GM21737 (cell line): ENCODE measurements around the gene MYADM.
A peak's percentile ranks its signal among the peaks of the same experiment; 100 is the strongest.
"Not testable (repeated sequence)": the region's sequence is repeated elsewhere in the genome, so short reads cannot be mapped to it uniquely, and the experiment has no call there.

Experiments used
- ATAC-seq: cut with Tn5 transposase; IDR thresholded peaks from one replicate; pipeline ENCODE4 v1.9.1; 2021; ENCODE audit warnings: mild to moderate bottlenecking, moderate library complexity; ENCODE audit not compliant: unreplicated experiment

The MYADM gene

DNA sequence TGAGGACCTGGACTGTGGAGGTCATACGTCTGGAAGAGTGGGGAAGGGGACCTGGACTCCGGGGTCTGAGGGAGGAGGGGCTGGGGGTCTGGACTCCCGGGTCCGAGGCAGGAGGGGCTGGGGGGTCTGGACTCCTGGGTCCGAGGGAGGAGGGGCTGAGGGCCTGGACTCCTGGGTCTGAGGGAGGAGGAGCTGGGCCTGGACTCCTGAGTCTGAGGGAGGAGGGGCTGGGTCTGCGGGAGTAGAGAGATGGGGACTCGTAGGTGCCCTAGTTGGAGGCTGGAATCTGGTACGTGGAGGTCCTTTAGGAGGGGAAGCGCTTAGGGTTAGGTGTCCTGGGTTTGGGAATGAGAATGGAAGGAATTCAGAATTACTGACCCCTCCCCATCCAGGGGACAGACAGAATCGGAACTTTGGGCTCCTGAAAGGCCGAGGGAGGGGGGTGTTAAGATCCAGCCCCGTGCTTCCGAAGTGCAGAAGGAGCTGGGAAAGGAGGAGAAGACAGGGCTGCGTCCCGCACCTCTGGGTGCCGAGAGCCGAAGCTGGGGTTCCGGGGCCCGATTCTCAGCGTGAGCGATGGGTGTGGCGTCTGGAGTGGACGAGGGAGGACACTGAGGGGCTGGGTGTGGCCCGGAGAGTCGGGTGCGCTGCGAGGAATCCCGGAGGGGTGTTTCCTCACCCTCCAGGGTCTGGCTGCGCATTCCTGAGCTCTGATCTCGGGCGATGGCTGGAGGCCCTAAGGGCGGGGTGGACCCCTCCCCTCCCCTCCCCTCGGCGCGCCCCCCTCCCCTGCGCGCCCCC, 608 bp downstream of the MYADM start:
- ATAC-seq: no peak

- peak; percentile 29 for ATAC-seq
These were observed 1.5 kb downstream of the MYADM start for GRCh38 chr19:53868892-53869804.

DNA sequence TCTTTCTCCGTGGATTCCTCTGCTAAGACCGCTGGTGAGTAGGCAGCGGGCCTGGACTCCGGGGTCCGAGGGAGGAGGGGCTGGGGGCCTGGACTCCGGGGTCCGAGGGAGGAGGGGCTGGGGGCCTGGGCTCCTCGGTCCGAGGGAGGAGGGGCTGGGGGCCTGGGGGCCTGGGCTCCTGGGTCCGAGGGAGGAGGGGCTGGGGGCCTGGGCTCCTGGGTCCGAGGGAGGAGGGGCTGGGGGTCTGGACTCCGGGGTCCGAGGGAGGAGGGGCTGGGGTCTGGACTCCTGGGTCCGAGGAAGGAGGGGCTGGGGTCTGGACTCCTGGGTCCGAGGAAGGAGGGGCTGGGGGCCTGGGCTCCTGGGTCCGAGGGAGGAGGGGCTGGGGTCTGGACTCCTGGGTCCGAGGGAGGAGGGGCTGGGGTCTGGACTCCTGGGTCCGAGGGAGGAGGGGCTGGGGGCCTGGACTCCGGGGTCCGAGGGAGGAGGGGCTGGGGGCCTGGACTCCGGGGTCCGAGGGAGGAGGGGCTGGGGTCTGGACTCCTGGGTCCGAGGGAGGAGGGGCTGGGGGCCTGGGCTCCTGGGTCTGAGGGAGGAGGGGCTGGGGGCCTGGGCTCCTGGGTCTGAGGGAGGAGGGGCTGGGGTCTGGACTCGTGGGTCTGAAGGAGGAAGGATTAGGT, 2.3 kb downstream of the MYADM start:
- not testable (repeated sequence) for ATAC-seq

GRCh38 chr19:53870485-53870844, 2.8 kb downstream of the MYADM start:
- ATAC-seq: no peak

GRCh38 chr19:53871454-53871853, 3.8 kb downstream of the MYADM start:
- ATAC-seq: no peak

DNA sequence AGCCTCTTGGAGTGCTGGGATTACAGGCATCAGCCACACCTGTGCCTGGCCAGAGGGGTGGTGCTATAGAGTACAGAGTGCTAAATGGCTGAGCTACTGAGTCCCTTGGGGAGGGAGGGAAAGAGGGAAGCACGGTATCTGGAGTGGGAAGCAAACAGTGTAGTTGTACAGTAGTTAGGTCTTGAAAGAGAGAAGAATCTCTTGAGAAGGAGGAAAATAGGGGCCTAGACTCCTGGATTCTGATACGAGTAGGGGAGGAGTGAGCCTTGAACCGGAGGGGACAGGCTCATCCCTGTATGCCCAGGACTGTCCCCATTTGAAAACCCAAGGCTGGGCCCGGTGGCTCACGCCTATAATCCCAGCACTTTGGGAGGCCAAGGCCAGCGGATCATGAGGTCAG, 5.1 kb downstream of the MYADM start:
- ATAC-seq: no peak

- ATAC-seq: no peak
These were observed 6.3 kb downstream of the MYADM start for GRCh38 chr19:53873773-53874605.

DNA sequence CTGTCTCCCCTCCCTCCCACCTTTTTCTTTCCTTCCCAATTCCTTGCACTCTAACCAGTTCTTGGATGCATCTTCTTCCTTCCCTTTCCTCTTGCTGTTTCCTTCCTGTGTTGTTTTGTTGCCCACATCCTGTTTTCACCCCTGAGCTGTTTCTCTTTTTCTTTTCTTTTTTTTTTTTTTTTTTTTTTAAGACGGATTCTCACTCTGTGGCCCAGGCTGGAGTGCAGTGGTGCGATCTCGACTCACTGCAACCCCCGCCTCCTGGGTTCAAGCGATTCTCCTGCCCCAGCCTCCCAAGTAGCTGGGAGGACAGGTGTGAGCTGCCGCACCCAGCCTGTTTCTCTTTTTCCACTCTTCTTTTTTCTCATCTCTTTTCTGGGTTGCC, 6.9 kb downstream of the MYADM start:
- no peak for ATAC-seq

- ATAC-seq: no peak
These were observed 8.1 kb downstream of the MYADM start for GRCh38 chr19:53875602-53876325.

DNA sequence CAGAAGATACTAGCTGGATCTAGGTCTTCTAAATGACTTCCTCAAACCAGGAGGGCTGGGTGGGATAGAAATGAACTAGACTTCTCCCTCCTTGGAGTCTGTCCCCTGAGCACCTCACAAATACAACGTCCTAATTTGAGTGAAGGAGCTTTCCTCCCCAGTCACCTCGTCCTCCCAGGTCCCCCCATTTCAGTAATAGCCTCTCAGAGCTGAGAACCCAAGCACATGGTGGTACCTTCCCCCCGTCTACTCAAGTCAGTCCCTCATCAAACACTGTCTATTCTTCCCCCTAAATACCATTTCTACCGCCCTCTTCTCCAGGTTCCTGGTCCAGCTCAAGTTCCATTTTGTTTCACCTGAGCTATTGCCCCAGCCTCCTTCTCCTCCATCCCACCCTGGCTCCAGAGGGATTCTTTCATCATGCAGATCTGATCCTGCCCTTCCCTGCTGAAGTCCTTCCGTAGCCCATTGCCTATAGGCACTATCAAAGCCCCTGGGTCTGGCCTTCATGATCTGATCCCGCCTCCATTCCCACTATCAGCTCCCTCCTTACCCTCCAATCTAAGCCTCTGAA, 9.1 kb downstream of the MYADM start:
- ATAC-seq: no peak

DNA sequence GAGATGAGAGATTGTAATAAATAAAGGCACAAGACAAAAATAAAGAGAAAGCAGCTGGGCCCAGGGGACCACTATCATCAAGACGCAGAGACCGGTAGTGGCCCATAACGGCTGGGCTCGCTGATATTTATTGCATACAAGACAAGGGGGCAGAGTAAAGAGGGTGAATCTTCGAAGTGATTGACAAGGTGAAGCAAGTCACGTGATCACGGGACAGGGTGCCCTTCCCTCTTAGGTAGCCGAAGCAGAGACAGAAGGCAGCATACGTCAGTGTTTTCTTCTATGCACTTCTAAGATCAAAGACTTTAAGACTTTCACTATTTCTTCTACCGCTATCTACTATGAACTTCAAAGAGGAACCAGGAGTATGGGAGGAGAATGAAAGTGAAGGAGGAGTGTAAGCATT, 9.7 kb downstream of the MYADM start:
- ATAC-seq: no peak

- ATAC-seq: no peak
These were observed 11.1 kb downstream of the MYADM start for GRCh38 chr19:53878776-53879139.

DNA sequence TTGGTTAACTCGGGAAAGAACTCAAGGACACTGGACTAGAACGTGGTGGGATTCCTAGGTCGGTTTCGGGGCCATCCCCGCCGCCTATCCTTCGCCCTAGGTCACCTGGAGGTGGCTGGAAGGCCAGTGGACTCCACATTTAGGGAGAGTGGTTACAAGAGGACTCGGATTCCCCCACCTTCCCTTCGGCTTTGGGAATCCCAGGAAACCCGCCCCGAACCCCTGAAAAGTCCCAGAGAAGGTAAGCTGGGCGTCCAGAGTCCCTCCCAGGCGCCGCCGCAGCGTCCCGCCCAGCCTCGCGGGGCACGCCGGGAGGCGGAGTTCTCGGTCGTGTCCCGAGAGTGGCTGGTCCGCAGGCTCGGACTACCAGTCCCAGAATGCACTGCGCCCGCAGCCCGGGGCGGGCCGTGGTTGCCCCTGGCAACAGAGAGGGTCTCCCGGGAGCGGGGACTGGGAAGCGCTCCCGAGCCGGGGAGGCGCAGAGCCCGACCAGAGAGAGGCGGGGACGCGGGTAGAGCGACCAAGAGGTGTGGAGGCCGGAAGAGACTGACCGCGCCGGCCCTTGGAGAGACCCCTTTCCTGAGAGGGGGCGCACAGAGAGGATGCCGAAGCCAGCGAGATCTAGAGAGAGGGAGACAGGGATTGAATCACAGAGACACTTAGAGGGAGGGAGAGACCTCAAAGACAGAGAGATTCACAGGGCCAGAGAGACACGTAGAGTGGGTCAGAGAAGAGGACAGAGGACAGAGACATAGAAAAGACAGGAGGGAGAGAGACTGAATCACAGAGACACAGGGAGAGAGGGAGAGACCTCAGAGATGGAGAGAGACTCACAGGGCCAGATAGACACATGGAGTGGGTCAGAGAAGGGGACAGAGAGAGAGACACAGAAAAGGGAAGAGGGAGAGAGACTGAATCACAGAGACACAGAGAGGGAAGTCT, 11.7 kb downstream of the MYADM start:
- peak; percentile 86 for ATAC-seq

GRCh38 chr19:53880711-53881481, 13.2 kb downstream of the MYADM start:
- ATAC-seq: no peak

- no peak for ATAC-seq
These were observed 14.1 kb downstream of the MYADM start, which contains the start of gene PRKCG for GRCh38 chr19:53881482-53882390. TSS of gene PRKCG (plus strand) at chr19:53882197. CDS start at chr19:53882495, 298 bp downstream.

GRCh38 chr19:53882391-53883050, 14.8 kb downstream of the MYADM start:
- ATAC-seq: no peak
